ENCODE results near the gene CDKL4.
"Not testable (repeated sequence)": the region's sequence is repeated elsewhere in the genome, so short reads cannot be mapped to it uniquely, and the experiment has no call there.

CDKL4 gene

DNA sequence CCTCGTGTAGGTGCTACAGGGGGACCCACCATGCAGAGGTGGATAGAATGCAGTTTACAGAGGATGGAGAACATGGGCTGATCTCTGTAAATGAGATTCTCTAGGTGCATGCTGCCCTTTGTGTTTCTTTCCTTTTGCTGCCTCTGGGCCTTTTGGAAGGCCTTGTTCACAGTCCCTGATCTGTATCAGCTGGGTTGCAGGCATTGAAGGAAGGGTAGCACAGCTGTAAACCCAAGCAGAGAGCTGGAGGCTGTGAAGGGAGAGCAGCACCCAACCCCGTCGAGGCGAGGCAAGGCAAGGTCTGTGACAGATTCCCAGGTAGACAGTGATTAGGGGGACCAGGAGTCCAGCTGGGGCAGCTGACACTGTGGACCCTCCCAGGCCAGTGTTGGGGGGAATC lies 66.8 kb downstream of the CDKL4 start:
- DNase-seq (ENCODE audit: low read depth) = no peak

DNA sequence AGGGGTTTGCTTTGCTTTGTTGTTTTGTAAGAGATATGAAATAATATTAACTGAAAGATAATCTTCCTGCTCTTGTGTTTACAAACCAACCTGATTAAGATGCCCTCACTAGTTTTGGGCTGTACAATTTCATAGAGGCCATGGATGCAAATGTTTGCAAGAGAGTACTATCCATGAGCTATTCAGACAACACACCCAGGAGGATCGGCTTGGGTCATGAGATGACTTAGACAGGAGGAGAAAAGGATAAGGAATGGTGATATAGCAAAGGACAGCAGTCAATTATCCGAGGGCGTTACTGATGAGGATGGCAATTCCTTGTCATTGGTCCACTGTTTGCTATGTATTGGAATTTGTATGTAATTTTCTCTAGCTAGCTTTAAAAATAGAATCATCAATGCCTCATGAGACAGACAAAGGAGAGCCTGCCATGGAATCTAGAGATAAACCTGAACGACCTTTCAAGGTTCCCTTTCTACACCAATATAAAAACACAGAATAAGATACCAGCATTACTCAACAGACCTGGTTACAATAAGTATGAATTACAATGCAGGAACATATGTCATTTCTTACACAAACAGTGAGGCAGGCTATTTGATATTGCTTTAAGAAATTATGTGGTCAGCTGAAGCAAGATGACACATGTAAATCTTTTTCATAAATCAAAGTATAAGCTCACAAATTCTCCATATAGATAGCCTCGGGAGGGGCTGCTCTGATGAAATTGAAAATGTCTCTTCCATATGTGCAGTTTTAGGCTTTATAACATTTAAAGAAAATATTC lies 68.6 kb downstream of the CDKL4 start:
- DNase-seq (ENCODE audit: low read depth) = no peak

DNA sequence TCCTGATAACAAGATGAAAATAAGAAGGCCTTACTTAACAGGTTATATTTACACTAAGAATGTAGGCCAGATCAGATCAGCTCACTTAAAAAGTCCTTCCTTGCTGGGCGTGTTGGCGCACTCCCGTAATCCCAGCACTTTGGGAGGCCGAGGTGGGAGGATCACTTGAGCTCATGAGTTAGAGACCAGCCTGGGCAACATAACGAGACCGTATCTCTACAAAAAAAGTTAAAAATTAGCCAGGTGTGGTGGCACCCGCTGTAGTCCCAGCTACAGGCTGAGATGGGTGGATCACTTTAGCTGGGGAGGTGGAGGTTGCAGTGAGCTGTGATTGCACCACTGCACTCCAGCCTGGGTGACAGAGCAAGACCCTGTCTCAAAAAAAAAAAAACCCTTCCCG lies 69.7 kb downstream of the CDKL4 start:
- DNase-seq (ENCODE audit: low read depth) = no peak

DNA sequence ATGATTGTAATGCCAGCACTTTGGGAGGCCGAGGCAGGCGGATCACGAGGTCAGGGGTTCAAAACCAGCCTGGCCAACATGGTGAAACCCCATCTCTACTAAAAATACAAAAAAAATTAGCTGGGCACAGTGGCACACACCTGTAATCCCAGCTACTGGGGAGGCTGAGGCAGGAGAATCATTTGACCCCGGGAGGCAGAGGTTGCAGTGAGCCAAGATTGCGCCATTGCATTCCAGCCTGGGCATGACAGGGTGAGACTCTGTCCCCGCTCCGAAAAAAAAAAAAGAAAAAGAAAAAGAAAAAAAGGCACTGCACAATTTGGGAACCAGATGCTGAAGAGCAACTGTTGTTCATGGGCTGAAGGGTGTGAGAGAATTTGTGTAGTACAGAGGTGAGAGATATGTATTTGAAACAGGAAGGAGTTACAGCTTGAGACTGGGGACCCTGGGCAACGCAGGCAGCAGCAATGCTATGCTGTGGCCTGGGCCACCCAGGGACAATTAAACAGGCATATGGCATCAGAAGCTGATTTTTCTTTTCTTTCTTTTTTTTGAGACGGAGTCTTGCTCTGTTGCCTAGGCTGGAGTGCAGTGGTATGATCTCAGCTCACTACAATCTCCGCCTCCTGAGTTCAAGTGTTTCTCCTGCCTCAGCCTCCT lies 71.6 kb downstream of the CDKL4 start:
- not testable (repeated sequence) for DNase-seq (ENCODE audit: low read depth)

DNA sequence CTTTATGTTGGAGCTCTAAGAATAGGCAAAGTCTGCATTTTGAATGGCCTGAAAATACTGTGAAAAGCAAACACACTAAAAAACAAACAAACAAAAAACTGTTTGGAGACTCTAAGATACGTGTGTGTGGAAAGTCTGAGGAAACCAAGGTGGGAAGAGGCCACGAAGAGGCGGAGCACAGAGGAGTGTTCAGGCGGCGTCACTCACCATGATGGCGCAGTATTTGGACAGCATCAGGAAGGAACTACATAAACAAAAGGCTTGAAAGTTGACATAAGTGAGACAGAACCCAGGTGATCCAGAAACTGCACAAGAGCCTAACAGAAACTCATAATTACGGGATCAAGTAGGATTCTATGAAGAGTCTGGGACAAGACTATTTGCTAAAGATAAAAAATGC lies 72.1 kb downstream of the CDKL4 start:
- no peak for DNase-seq (ENCODE audit: low read depth)

DNA sequence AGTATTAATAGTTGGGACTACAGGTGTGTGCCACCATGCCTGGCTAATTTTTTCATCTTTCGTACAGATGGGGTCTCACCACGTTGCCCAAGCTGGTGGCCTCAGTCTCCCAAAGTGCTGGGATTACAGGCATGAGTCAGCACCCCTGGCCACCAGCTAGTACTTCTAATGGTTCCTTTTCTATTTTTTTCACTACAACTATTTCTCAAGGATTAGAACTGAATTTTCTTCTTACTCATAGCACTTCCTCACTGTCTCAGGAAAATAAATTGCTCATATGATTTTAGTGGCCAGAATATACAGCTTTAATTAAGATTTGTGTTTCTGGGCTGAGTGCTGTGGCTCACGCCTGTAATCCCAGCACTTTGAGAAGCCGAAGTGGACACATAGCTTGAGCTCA lies 79.7 kb downstream of the CDKL4 start:
- DNase-seq (ENCODE audit: low read depth) = peak; percentile 52

DNA sequence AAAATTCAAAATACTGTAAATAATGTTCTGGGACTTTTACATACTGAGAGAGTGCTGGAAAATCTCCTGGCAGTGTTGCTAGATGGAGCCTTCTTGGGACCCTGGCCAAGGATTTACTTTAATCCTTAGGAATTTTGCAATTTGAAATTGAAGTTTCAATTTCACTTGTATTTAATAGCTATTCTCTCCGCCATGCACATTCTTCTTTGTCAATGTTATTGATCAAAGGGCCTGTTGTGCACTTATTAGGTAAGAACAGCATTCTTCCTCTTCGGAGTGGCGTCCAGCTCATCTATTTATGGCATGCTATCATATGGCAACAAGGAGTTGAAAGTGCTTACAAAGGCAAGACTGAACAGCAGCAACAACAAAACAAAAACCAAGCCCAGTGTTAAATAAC lies 82.8 kb downstream of the CDKL4 start:
- DNase-seq (ENCODE audit: low read depth) = peak; percentile 58

DNA sequence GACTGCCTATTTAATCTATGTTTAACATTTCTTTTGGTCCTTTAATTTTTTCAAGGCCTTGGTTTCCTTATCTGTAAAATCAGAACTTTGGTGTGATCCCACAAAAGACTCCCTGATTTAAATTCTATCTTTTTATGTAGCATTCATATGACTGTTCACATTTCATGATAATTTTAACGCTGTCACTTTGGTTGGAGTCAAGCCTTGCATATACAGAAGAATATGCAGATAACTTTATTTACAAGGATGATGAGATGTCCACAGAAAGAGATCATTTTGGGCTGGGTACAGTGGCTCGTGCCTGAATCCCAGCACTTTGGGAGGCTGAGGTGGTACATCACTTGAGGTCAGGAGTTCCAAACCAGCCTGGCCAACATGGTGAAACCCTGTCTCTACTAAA lies 84.5 kb downstream of the CDKL4 start:
- DNase-seq (ENCODE audit: low read depth) = no peak

DNA sequence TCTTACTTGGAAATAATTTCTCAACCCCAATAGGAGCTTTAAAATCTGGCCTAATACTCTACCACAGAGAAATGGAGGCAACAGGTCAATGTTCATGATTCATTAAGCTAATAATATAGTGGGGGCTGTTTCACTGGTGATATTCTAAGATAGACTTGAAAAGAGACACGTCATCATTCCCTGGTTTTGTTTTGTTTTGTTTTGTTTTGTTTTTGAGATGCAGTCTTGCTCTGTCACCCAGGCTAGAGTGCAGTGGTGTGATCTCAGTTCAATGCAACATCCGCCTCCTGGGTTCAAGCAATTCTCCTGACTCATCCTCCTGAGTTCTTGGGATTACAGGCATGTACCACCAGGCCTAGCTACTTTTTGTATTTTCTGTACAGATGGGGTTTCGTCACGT lies 85.4 kb downstream of the CDKL4 start:
- peak; percentile 50 for DNase-seq (ENCODE audit: low read depth)

DNA sequence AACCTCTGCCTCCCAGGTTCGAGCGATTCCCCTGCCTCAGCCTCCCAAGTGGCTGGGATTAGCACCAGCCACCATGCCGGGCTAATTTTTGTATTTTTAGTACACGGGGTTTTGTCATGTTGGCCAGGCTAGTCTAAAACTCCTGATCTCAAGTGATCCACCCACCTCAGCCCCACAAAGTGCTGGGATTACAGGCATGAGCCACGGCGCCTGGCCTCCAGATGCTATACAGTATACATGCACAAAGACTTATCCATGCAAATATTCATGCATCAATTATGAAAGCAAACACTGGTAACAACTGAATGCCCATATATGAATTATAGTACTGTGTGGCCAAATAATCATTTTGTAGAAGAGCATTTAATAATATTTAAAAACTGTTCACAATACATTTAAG lies 86.9 kb downstream of the CDKL4 start:
- no peak for DNase-seq (ENCODE audit: low read depth)

DNA sequence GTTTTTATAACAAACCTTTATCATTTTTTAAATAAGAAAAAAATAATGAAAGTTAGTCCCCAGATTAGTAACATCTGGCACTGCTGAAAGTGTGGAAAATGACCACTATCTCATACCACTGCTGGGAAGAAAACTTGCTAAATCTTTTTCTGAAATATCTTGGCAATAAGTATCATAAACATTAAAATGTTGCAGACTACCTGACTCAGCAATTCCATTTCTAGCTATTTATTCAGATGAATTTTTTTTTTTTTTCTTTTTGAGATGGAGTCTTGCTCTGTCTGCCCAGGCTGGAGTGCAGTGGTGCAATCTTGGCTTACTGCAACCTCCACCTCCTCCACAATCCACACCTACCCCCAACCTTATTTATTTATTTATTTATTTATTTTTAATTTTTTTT lies 87.7 kb downstream of the CDKL4 start:
- peak; percentile 47 for DNase-seq (ENCODE audit: low read depth)

DNA sequence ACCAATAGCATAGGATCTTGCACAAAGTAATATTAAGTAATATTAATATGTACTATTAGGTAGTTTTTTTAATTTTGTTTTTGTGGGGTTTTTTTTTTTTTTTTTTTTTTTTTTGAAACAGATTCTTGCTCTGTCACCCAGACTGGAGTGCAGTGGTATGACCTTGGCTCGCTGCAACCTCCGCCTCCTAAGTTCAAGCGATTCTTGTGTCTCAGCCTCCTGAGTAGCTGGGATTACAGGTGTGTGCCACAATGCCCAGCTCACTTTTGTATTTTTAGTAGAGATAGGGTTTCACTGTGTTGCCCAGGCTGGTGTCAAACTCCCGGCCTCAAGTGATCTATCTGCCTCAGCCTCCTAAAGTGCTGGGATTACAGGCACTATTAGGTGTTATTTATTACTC lies 88.2 kb downstream of the CDKL4 start:
- DNase-seq (ENCODE audit: low read depth) = not testable (repeated sequence)

DNA sequence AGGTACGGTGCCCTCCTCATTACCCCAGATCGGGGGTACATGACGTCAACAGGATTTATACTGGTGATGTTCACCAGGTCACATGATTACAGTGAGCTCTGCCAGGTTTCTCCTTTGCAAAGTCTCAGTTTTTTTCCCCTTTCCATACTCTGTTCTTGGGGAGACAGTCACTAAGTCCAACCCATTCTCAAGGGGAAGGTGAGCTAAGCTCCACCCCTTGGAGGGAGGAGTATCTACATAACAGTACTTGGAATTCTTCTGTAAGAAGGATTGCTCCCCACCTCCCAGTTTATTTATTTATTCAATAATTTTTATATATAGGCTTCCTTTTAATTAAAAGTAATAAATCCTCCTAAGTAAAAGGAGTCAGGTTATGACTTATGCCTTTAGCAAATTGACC lies 88.8 kb downstream of the CDKL4 start:
- no peak for DNase-seq (ENCODE audit: low read depth)

DNA sequence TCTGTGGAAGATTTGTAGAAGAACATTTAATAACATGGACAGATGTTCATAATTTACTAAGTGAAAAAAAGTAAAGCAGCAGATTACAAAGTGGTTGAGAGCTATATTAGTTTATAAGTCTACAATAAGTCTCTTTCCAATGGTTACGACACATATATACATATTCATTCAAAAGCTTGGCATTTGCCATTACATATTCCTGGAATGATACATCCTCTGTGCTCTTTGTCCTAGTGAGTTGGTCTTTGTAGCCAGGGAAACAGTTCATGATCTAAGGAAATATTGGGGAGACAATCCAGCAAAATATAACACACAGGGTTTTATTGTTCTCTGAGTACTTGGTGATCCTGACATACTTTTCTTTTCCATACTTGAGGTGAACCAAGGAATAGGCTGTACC lies 90.5 kb downstream of the CDKL4 start:
- DNase-seq (ENCODE audit: low read depth) = no peak

DNA sequence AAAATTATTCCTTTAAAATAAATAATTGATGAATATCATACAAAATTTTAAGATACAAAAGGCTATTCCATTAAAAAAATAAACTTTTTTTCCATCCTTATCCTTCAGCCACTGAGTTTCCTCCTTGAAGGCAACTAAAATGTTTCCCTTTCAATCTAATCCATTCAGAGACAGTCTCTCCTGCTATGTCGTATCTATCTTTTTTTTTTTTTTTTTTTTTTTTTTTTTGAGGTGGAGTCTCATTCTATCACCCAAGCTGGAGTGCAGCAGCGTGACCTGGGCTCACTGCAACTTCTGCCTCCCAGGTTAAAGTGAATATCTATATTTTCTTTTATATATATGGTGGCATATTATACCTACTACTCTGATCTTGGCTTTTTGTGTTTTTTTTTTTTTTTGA lies 91.3 kb downstream of the CDKL4 start:
- DNase-seq (ENCODE audit: low read depth) = no peak

DNA sequence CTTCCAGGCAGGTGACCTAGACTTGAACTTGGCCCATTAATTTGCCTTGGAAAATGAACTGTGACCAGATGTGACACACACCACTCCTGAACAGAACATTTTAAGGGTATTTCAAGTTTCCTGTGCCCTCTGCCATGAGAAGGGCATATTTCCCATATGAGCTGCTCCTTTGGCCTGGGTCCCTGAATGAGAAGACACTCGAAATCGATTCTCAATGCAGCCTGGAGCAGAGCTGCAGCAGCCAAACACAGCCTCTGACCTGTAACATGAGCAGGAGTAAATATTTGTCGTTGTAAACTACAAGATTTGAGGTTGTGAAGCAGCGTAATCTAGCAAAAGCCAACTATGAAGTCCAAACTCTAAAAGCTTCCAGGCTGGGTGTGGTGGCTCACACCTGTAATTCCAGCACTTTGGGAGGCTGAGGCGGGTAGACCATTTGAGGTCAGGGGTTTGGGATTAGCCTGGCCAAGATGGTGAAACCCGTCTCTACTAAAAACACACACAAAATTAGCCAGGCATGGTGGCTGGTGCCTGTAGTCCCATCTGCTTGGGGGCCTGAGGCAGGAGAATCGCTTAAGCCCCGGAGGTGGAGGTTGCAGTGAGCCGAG lies 92.8 kb downstream of the CDKL4 start:
- DNase-seq (ENCODE audit: low read depth) = no peak

DNA sequence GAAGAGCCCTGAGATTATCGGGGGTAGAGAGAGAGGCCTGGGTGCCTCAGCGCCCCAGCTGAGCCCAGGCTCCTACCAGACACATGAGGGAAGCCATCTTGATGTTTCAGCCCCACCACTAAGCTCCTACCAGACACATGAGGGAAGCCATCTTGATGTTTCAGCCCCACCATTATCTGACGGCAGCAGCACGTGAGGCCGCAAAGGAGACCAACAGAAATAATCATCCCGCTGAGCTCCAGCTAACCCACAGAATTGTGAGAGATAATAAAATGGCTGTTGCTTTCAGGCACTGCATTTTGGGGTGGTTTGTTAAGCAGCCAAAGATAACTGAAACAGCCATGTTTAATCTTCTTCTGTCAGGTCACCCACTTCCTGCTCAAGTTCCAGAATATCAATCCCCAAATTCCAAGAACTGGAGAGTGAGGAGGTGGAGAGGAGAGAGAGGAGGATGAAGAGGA lies 93.6 kb downstream of the CDKL4 start:
- no peak for DNase-seq (ENCODE audit: low read depth)

DNA sequence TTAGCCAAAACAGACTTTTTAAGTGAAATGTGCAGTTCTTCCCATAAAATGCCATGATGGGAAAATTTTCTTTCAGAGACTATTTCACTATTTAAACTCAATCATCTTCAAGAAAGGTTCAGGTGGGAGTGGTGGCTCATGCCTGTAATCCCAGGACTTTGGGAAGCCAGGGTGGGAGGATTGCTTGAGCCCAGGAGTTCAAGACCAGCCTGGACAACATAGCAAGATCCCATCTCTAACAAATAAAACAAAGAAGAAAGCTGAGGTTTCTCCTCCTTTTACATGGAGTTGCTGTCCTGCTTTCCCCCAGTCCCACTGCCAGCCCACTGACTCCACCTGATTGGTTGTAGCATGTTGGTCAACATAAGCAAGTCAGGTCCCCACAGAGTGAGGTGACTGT lies 97.1 kb downstream of the CDKL4 start:
- DNase-seq (ENCODE audit: low read depth) = no peak

DNA sequence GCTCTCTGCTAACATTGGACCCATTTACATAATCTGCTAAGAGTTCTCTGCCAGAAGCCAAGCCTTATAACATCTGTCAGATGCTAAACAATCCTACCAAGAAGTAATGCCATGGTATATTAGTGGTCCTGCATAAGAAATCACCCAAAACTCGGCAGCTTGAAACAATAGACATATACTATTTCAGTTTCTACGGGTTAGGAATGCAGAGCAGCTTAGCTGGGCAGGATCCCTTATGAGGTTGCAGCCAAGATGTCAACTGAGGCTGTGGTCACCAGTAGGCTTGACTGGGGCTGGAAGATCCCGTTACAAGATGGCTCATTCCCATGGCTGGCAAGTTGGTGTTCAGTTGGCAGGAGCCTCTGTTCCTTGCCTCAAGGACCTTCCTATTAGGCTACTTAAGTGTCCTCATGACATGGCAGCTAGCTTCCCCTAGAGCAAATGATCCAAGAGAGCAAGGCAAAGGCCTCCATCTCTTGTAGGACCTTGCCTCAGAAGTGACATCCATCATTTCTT lies 97.8 kb downstream of the CDKL4 start:
- no peak for DNase-seq (ENCODE audit: low read depth)

DNA sequence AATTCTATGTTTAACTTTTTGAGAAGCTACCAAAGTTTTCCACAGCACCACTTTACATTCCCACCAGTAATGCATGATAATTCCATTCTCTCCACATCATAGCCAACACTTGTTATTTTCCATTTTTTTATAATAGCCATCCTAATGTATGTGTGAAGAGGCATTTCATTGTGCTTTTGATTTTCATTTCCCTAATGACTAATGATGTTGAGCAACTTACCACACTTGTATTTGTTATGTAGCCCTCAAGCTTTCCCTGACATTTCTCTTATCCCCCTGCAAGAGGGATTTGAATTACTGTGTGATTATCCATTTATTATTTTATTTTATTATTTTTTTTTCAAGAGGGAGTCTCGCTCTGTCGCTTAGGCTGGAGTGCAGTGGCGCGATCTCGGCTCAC lies 99.4 kb downstream of the CDKL4 start:
- no peak for DNase-seq (ENCODE audit: low read depth)

DNA sequence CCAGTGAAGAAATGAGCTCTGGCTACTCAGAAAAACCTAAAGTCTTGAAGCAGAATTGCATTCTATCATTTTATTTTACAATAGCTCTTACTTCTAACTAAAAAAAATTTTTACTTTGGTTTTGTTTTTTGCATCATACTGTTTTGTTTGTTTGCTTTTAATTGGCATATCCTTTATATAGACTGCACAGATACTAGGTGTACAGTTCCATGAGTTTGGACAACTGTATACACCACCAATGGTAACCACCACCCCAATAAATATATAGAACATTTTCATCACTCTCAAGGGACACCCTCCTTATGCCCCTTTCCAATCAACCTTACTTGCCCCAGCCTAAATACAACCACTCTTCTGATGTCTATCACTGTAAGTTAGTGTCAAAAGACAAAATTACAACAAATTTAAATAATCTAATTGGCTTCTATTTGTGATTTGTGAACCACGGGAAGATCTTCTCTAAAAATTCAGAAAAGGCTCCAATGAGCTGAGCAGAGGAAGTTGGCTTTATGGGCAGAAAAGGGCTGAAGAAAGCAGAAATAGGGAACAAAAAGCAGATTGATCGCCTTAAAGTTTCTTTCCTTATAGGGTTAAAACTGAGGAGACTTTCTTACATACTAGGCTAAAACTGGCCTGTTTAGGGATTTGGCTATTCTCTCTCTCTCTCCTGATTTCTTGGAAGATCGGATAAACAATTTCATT lies 100.7 kb downstream of the CDKL4 start:
- DNase-seq (ENCODE audit: low read depth) = no peak

Measured in iris pigment epithelial cell (primary cell).